ELF-1 (cell line): Measurements from ENCODE around the gene ARHGAP10.

Source experiments
- DNase-seq: peaks from one replicate; pipeline ENCODE4 v3.0.0-alpha.2; 2016; ENCODE audit warnings: low read depth, low spot score

ARHGAP10 gene

GRCh38 chr4:147825451-147826287 is 93.8 kb downstream of the ARHGAP10 start:
- DNase-seq = no peak

- no peak for DNase-seq
Measured at GRCh38 chr4:147826288-147826646, 94.4 kb downstream of the ARHGAP10 start.

- no peak for DNase-seq
Measured at GRCh38 chr4:147828331-147828905, 96.5 kb downstream of the ARHGAP10 start.

GRCh38 chr4:147829401-147830101 is 97.7 kb downstream of the ARHGAP10 start:
- DNase-seq = no peak

- no peak for DNase-seq
Measured at GRCh38 chr4:147830102-147830463, 98.2 kb downstream of the ARHGAP10 start.

GRCh38 chr4:147830987-147831386 is 99.1 kb downstream of the ARHGAP10 start:
- peak; percentile 37 for DNase-seq

GRCh38 chr4:147831551-147832171 is 99.8 kb downstream of the ARHGAP10 start:
- peak; percentile 53 for DNase-seq

GRCh38 chr4:147833254-147833653 is 101.4 kb downstream of the ARHGAP10 start:
- DNase-seq = no peak

- no peak for DNase-seq
Measured at GRCh38 chr4:147833741-147834140, 101.9 kb downstream of the ARHGAP10 start.

- DNase-seq = no peak
Measured at GRCh38 chr4:147834480-147834879, 102.6 kb downstream of the ARHGAP10 start.

GRCh38 chr4:147836807-147837206 is 104.9 kb downstream of the ARHGAP10 start:
- no peak for DNase-seq

- DNase-seq = no peak
Measured at GRCh38 chr4:147837435-147837834, 105.5 kb downstream of the ARHGAP10 start.

- DNase-seq = no peak
Measured at GRCh38 chr4:147837854-147838253, 106.0 kb downstream of the ARHGAP10 start.

GRCh38 chr4:147839200-147839599 is 107.3 kb downstream of the ARHGAP10 start:
- no peak for DNase-seq

- no peak for DNase-seq
Measured at GRCh38 chr4:147839663-147840062, 107.8 kb downstream of the ARHGAP10 start.

- no peak for DNase-seq
Measured at GRCh38 chr4:147840838-147841738, 109.2 kb downstream of the ARHGAP10 start.

GRCh38 chr4:147842573-147842972 is 110.7 kb downstream of the ARHGAP10 start:
- DNase-seq = no peak

GRCh38 chr4:147843162-147843561 is 111.3 kb downstream of the ARHGAP10 start:
- peak; percentile 60 for DNase-seq

GRCh38 chr4:147844781-147845180 is 112.9 kb downstream of the ARHGAP10 start:
- DNase-seq = no peak

- DNase-seq = no peak
Measured at GRCh38 chr4:147846318-147847155, 114.6 kb downstream of the ARHGAP10 start.
